K562 (cell line): ENCODE data around the gene ARSJ. TPM values are rescaled to one million over a fixed set of nuclear protein-coding genes. Genes with fewer than 3 reads are reported as not detected.

Source experiments
- NELFE ChIP-seq: IDR thresholded peaks from 2 replicates; pipeline ENCODE4 v1.6.1; 2011; ENCODE audit warnings: mild to moderate bottlenecking; ENCODE audit not compliant: insufficient read depth, insufficient read length
- NFXL1 ChIP-seq: fragments of 450-650 bp; formaldehyde crosslinking; IDR thresholded peaks from 2 replicates; pipeline ENCODE4 v1.4.0; 2021; ENCODE audit warnings: mild to moderate bottlenecking
- U2AF2 ChIP-seq: fragments of 200-400 bp; formaldehyde crosslinking; optimal IDR thresholded peaks from 2 replicates; pipeline ENCODE3; 2017; ENCODE audit warnings: low read depth, mild to moderate bottlenecking, low read length
- ZNF444 ChIP-seq: fragments of 250-450 bp; sonication (Bioruptor Pico); IDR thresholded peaks from 2 replicates; pipeline ENCODE4 v1.4.0; 2020; ENCODE audit warnings: mild to moderate bottlenecking, moderate library complexity
- polyA plus RNA-seq, 8 experiments: library from polyadenylated mRNA; depleted of rRNA in 4 of 8; stranded (reverse) in 5 of 8; unstranded in 3 of 8; fragments of >200 nt; fragmentation: Nextera tagmentation in 2 of 8; fragmentation: Illumina TruSeq in 1 of 8; extraction: Ambion mirVana in 2 of 8; extraction: Trizol in 1 of 8; gene quantifications; 2 replicates each; pipeline versions ENCODE4 v1.2.1 to v1.2.3, GENCODE V29; 2011 to 2014; ENCODE audit warnings: inconsistent platforms in 1 of 8, missing spikeins in 1 of 8
- total RNA-seq, 7 experiments: library from RNA; depleted of rRNA in 6 of 7; stranded (reverse); fragments of >200 nt in 6 of 7; fragmentation: Illumina TruSeq in 2 of 7; extraction: Trizol in 2 of 7; gene quantifications; 2 replicates each; pipeline versions ENCODE4 v1.2.1 to v1.2.3, GENCODE V29; 2011 to 2021; ENCODE audit warnings: low replicate concordance in 1 of 7
- TF ChIP-seq, protein P1 (sequence below): fragments of 250-450 bp; sonication (Bioruptor Pico); IDR thresholded peaks from 2 replicates; pipeline ENCODE4 v1.4.0; 2020
- TF ChIP-seq, protein P2 (sequence below): fragments of 250-450 bp; sonication (Bioruptor Pico); IDR thresholded peaks from 2 replicates; pipeline ENCODE4 v1.8.0; 2021; ENCODE audit warnings: moderate library complexity, mild to moderate bottlenecking, inconsistent platforms

Gene ARSJ
- total and polyA plus RNA-seq, 9 of the 15 experiments (the other 6 are each of a cell fraction or from before 2014, with no cell fraction given): not detected

DNA sequence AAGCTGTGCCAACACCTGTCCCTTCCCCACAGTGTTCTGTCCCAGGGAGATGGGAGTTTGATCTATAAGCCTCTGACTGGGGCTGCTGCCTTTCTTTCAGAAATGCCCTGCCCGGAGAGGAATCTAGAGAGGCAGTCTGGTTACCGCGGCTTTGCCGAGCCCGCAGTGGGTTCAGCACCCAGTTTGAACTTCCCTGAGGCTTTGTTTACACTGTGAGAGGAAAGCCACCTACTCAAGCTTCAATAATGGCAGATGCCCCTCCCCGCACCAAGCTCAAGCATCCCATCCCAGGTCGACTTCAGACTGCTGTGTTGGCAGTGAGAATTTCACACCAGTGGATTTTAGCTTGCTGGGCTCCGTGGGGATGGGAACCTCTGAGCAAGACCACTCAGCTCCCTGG, 33.3 kb upstream of the ARSJ start (continued):
- TF ChIP-seq, protein P1, sequence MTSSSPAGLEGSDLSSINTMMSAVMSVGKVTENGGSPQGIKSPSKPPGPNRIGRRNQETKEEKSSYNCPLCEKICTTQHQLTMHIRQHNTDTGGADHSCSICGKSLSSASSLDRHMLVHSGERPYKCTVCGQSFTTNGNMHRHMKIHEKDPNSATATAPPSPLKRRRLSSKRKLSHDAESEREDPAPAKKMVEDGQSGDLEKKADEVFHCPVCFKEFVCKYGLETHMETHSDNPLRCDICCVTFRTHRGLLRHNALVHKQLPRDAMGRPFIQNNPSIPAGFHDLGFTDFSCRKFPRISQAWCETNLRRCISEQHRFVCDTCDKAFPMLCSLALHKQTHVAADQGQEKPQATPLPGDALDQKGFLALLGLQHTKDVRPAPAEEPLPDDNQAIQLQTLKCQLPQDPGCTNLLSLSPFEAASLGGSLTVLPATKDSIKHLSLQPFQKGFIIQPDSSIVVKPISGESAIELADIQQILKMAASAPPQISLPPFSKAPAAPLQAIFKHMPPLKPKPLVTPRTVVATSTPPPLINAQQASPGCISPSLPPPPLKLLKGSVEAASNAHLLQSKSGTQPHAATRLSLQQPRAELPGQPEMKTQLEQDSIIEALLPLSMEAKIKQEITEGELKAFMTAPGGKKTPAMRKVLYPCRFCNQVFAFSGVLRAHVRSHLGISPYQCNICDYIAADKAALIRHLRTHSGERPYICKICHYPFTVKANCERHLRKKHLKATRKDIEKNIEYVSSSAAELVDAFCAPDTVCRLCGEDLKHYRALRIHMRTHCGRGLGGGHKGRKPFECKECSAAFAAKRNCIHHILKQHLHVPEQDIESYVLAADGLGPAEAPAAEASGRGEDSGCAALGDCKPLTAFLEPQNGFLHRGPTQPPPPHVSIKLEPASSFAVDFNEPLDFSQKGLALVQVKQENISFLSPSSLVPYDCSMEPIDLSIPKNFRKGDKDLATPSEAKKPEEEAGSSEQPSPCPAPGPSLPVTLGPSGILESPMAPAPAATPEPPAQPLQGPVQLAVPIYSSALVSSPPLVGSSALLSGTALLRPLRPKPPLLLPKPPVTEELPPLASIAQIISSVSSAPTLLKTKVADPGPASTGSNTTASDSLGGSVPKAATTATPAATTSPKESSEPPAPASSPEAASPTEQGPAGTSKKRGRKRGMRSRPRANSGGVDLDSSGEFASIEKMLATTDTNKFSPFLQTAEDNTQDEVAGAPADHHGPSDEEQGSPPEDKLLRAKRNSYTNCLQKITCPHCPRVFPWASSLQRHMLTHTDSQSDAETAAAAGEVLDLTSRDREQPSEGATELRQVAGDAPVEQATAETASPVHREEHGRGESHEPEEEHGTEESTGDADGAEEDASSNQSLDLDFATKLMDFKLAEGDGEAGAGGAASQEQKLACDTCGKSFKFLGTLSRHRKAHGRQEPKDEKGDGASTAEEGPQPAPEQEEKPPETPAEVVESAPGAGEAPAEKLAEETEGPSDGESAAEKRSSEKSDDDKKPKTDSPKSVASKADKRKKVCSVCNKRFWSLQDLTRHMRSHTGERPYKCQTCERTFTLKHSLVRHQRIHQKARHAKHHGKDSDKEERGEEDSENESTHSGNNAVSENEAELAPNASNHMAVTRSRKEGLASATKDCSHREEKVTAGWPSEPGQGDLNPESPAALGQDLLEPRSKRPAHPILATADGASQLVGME (CRISPR knock-in tag): no peak
- TF ChIP-seq, protein P2, sequence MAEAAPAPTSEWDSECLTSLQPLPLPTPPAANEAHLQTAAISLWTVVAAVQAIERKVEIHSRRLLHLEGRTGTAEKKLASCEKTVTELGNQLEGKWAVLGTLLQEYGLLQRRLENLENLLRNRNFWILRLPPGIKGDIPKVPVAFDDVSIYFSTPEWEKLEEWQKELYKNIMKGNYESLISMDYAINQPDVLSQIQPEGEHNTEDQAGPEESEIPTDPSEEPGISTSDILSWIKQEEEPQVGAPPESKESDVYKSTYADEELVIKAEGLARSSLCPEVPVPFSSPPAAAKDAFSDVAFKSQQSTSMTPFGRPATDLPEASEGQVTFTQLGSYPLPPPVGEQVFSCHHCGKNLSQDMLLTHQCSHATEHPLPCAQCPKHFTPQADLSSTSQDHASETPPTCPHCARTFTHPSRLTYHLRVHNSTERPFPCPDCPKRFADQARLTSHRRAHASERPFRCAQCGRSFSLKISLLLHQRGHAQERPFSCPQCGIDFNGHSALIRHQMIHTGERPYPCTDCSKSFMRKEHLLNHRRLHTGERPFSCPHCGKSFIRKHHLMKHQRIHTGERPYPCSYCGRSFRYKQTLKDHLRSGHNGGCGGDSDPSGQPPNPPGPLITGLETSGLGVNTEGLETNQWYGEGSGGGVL: no peak
- TF ChIP-seq NFXL1 (CRISPR knock-in tag): no peak
- TF ChIP-seq NELFE: no peak
- no peak for TF ChIP-seq ZNF444 (CRISPR knock-in tag)
- TF ChIP-seq U2AF2: no peak
